Testis (tissue), 2 donors: Measurements from ENCODE around the gene TBCC.

ENCODE experiments used
- CTCF ChIP-seq, 3 experiments: fragments of 450-650 bp in 2 of 3; fragments of 200-600 bp in 1 of 3; sonication (generic) in 1 of 3; IDR thresholded peaks; one replicate each; pipeline ENCODE4 v1.5.1; 2016 to 2019; ENCODE audit warnings: antibody characterized with exemption in 3 of 3, mild to moderate bottlenecking in 2 of 3, moderate library complexity in 1 of 3
- POLR2A ChIP-seq: fragments of 450-650 bp; IDR thresholded peaks from one replicate; pipeline ENCODE4 v1.6.1; 2017; ENCODE audit warnings: antibody characterized with exemption, mild to moderate bottlenecking, moderate library complexity

- TF ChIP-seq CTCF (IDR thresholded peaks at IDR 0.05) (no peak), POLR2A (no peak)
These were observed 37.8 kb downstream of the TBCC start for GRCh38 chr6:42708096-42708495.
